Cardiac muscle cell (in vitro differentiated cells and primary cell): ENCODE results near the gene NEDD1. TPM values are rescaled to one million over a fixed set of nuclear protein-coding genes. Genes with fewer than 3 reads are reported as not detected.
A peak's percentile ranks its signal among the peaks of the same experiment; 100 is the strongest.

Experiments used
- DNase-seq, 2 donors: peaks; one replicate each; pipeline versions ENCODE4 v3.0.0 to v3.0.0-alpha.2; 2010 to 2017; ENCODE audit warnings: low read depth in 1 of 2, low spot score in 1 of 2
- H3K27ac ChIP-seq: fragments of 200-600 bp; sonication (generic); 2 replicates; pipeline ENCODE4 v1.5.1; 2016
- H3K27me3 ChIP-seq: fragments of 200-600 bp; sonication (generic); 2 replicates; pipeline ENCODE4 v1.6.0; 2016; ENCODE audit warnings: control low read depth
- H3K36me3 ChIP-seq: fragments of 200-600 bp; sonication (generic); 2 replicates; pipeline ENCODE4 v1.5.1; 2016; ENCODE audit warnings: control low read depth
- H3K4me1 ChIP-seq: fragments of 200-600 bp; sonication (generic); 2 replicates; pipeline ENCODE4 v1.8.1; 2017; ENCODE audit warnings: low read depth, mild to moderate bottlenecking, mixed run types
- H3K4me3 ChIP-seq: fragments of 200-600 bp; sonication (generic); 2 replicates; pipeline ENCODE4 v1.5.1; 2016; ENCODE audit warnings: mild to moderate bottlenecking
- H3K9me3 ChIP-seq: fragments of 200-600 bp; sonication (generic); 2 replicates; pipeline ENCODE4 v1.5.1; 2017; ENCODE audit warnings: low read depth, mild to moderate bottlenecking, control low read depth
- CTCF ChIP-seq: IDR thresholded peaks from 2 replicates; pipeline ENCODE4 v1.5.1; 2012; ENCODE audit warnings: low read depth, mild to moderate bottlenecking, low read length
- polyA plus RNA-seq: library from polyadenylated mRNA; unstranded; fragments of >200 nt; fragmentation: Nextera tagmentation; extraction: Ambion mirVana; gene quantifications from 2 replicates; pipeline ENCODE4 v1.2.1, GENCODE V29; 2016
- total RNA-seq: library from RNA; depleted of rRNA; stranded (reverse); fragments of >200 nt; gene quantifications from 2 replicates; pipeline ENCODE4 v1.2.3, GENCODE V29; 2016

Gene NEDD1
- total and polyA plus RNA-seq, 2 experiments from 2014 or later, result 19.2 to 22.0 TPM

- TF ChIP-seq CTCF, result no peak
- Histone ChIP-seq H3K4me1 (no peaks in the 10 kb centered on the region), H3K9me3 (no peaks in the 10 kb centered on the region), H3K27ac (no peak overlapping the region), H3K36me3 (no peaks in the 10 kb centered on the region), H3K4me3 (no peak overlapping the region), H3K27me3 (peaks cover 24% of the 10 kb centered on the region)
- DNase-seq, result peak in 1 of 2 donors; percentile 12
Measured at GRCh38 chr12:96981911-96982310, 74.9 kb downstream of the NEDD1 start.

- DNase-seq, result no peak
- no peak for TF ChIP-seq CTCF
- H3K4me3 ChIP-seq, result no peak overlapping the region
- H3K27ac ChIP-seq, result no peak overlapping the region
- no peaks in the 10 kb centered on the region for H3K9me3 ChIP-seq
- H3K4me1 ChIP-seq, result no peaks in the 10 kb centered on the region
- no peaks in the 10 kb centered on the region for H3K36me3 ChIP-seq
- peaks cover 24% of the 10 kb centered on the region for H3K27me3 ChIP-seq
Measured at GRCh38 chr12:96982671-96983070, 75.6 kb downstream of the NEDD1 start.

- H3K36me3 ChIP-seq, result no peaks in the 10 kb centered on the region
Measured at GRCh38 chr12:96985515-96986362, 78.7 kb downstream of the NEDD1 start.

GRCh38 chr12:96986883-96987523 is 79.9 kb downstream of the NEDD1 start:
- H3K36me3 ChIP-seq, result no peaks in the 10 kb centered on the region
- peak; percentile 45 to 46 for DNase-seq
- no peak overlapping the region for H3K27ac ChIP-seq
- no peak overlapping the region for H3K4me3 ChIP-seq
- peaks cover 24% of the 10 kb centered on the region for H3K27me3 ChIP-seq
- H3K9me3 ChIP-seq, result no peaks in the 10 kb centered on the region
- peak; percentile 58 for TF ChIP-seq CTCF
- peaks cover 16% of the 10 kb centered on the region for H3K4me1 ChIP-seq

More at GRCh38 chr12:96985515-96986362, 78.7 kb downstream of the NEDD1 start:
- H3K4me3 ChIP-seq, result peak overlapping the region; percentile 37
- no peak overlapping the region for H3K27ac ChIP-seq
- peaks cover 24% of the 10 kb centered on the region for H3K27me3 ChIP-seq
- DNase-seq, result peak; percentile 17 to 43
- TF ChIP-seq CTCF, result peak; percentile 72
- no peaks in the 10 kb centered on the region for H3K9me3 ChIP-seq
- H3K4me1 ChIP-seq, result peaks cover 16% of the 10 kb centered on the region

GRCh38 chr12:96988919-96989318 is 81.9 kb downstream of the NEDD1 start:
- Histone ChIP-seq H3K4me3 (no peak overlapping the region), H3K27me3 (peaks cover 24% of the 10 kb centered on the region), H3K27ac (no peak overlapping the region), H3K4me1 (peaks cover 16% of the 10 kb centered on the region), H3K9me3 (no peaks in the 10 kb centered on the region), H3K36me3 (no peaks in the 10 kb centered on the region)
- no peak for DNase-seq
- TF ChIP-seq CTCF, result no peak
